Suprapubic skin (tissue), 4 donors: ENCODE measurements around the gene LRMDA. TPM values are rescaled to one million over a fixed set of nuclear protein-coding genes. Genes with fewer than 3 reads are reported as not detected.

Experiments used
- DNase-seq, 2 donors: peaks; one replicate each; pipeline ENCODE4 v3.0.0-alpha.2; 2019; ENCODE audit warnings: low spot score in 2 of 2
- H3K27ac ChIP-seq: fragments of 200-600 bp; sonication (generic); one replicate; pipeline ENCODE4 v1.5.1; 2019
- H3K27me3 ChIP-seq: fragments of 200-600 bp; sonication (generic); one replicate; pipeline ENCODE4 v1.5.1; 2019
- H3K36me3 ChIP-seq: fragments of 200-600 bp; sonication (generic); one replicate; pipeline ENCODE4 v1.5.1; 2019
- H3K4me1 ChIP-seq: fragments of 200-600 bp; sonication (generic); one replicate; pipeline ENCODE4 v1.5.1; 2019
- H3K4me3 ChIP-seq: fragments of 200-600 bp; sonication (generic); one replicate; pipeline ENCODE4 v1.5.1; 2019; ENCODE audit warnings: mild to moderate bottlenecking
- H3K9me3 ChIP-seq: fragments of 200-600 bp; sonication (generic); one replicate; pipeline ENCODE4 v1.5.1; 2019
- CTCF ChIP-seq, 2 donors: fragments of 200-600 bp in 1 of 2; fragments of 450-650 bp in 1 of 2; sonication (generic) in 1 of 2; IDR thresholded peaks; one replicate each; pipeline ENCODE4 v1.5.1; 2016 to 2019; ENCODE audit warnings: antibody characterized with exemption in 2 of 2, mild to moderate bottlenecking in 1 of 2, moderate library complexity in 1 of 2
- EP300 ChIP-seq: sonication (generic); formaldehyde crosslinking; IDR thresholded peaks from one replicate; pipeline ENCODE4 v1.6.1; 2017; ENCODE audit warnings: antibody characterized with exemption
- POLR2A ChIP-seq, 2 donors: fragments of 450-650 bp; IDR thresholded peaks; one replicate each; pipeline ENCODE4 v1.6.1; 2017; ENCODE audit warnings: antibody characterized with exemption in 2 of 2, mild to moderate bottlenecking in 2 of 2, moderate library complexity in 2 of 2
- POLR2AphosphoS5 ChIP-seq, 3 donors: sonication (generic); formaldehyde crosslinking; IDR thresholded peaks; one replicate each; pipeline ENCODE4 v1.6.1; 2017; ENCODE audit warnings: antibody characterized with exemption in 3 of 3
- WGBS: methylation state at CpG from one replicate; pipeline ENCODE4 v1.1.5; 2018; 5-methylcytosine and 5-hydroxymethylcytosine counted together
- total RNA-seq, 4 donors: library from RNA; depleted of rRNA; stranded (reverse); fragments of >200 nt; gene quantifications; one replicate each; pipeline ENCODE4 v1.1.0, GENCODE V29; 2016

The LRMDA gene
- total RNA-seq, 4 donors from 2014 or later: 0.10 to 2.9 (median 1.9) TPM; not detected in 1

- H3K27ac ChIP-seq: no peak overlapping the region
- H3K27me3 ChIP-seq: no peaks in the 10 kb centered on the region
- no peaks in the 10 kb centered on the region for H3K9me3 ChIP-seq
- H3K4me3 ChIP-seq: no peak overlapping the region
- H3K4me1 ChIP-seq: peaks cover 24% of the 10 kb centered on the region
- DNase-seq: no peak
- no peak for TF ChIP-seq POLR2AphosphoS5 (IDR thresholded peaks at IDR 0.05)
- H3K36me3 ChIP-seq: peaks cover 4% of the 10 kb centered on the region
Measured at GRCh38 chr10:75392744-75393143, 38.7 kb upstream of the LRMDA start.

DNA sequence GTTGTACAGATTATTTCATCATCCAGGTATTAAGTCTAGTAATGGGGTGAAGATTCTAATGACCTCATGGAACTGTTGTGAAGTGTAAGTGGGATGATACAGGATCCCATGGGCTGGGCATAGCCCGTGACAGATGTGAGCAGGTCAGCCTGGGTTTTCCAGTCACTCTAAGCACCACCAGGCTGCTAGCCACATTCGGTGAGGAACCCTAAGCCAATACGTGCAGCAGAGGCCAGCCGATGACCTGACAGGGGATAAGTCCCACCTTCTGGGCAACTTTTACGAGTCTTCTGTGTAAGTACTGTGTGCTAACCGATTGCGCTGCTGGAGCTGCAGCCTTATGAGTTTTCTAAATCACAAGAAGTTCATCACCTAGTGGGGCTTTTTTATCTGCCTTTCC, 37.2 kb upstream of the LRMDA start:
- WGBS: 88% methylated on average over 5 of the region's 7 CpGs

DNA sequence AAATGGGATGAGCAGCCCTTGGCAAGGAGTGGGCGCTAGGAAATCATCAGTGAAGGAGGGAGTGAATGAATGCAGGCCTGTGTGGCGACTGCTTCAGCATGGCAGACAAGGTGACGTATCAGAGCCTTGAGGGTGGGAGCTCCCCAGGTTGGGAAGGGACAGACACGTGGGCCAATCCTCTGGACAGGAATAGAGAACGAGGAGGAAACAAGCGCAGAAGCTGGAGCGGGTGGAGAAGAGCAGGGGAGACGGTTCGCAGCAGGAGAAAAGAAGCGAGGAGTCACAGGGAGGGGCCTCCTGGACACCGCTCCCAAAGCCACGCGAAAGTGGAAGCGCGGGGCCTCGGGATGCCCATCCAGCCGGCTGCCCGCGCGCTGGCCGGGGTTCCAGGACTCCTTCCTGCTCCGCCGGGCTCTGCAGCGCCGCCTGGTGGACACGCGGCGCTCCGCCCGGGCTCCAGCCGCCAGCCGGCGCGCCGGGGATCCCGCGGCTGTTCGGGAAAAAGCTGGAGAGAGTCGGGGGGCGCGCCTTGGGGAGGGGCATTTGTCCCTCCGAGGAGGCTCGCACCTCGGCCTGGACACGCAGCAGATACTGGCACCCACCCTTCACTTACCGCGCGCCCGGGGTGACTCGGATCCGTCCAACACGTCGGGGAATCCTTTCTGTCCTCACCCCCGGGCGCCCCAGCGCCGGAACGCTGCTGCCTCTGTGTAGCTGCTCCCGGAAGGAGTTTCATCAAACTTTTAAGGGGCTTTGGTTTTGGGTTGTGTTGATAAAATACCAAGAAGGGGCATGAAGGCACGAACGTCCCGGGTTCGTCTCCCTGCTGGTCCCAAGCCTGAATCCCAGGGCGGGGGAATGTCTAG, 36.1 kb upstream of the LRMDA start:
- peak overlapping the region; percentile 89 for H3K4me3 ChIP-seq
- H3K27ac ChIP-seq: peak overlapping the region; percentile 97
- DNase-seq: peak in 1 of 2 donors; percentile 79
- TF ChIP-seq CTCF (IDR thresholded peaks at IDR 0.05): peak; percentile 80 to 93
- no peak for TF ChIP-seq EP300
- TF ChIP-seq POLR2A (IDR thresholded peaks at IDR 0.05): no peak
- TF ChIP-seq POLR2AphosphoS5 (IDR thresholded peaks at IDR 0.05): no peak
- 42% methylated on average over 35 of the region's 64 CpGs for WGBS
- no peaks in the 10 kb centered on the region for H3K9me3 ChIP-seq
- H3K4me1 ChIP-seq: peaks cover 39% of the 10 kb centered on the region
- H3K36me3 ChIP-seq: peaks cover 16% of the 10 kb centered on the region
- H3K27me3 ChIP-seq: no peaks in the 10 kb centered on the region

More for the DNA sequence above, 37.2 kb upstream of the LRMDA start:
- H3K4me3 ChIP-seq: no peak overlapping the region
- no peaks in the 10 kb centered on the region for H3K27me3 ChIP-seq
- no peak for DNase-seq
- H3K4me1 ChIP-seq: peaks cover 31% of the 10 kb centered on the region
- no peak overlapping the region for H3K27ac ChIP-seq
- TF ChIP-seq POLR2AphosphoS5 (IDR thresholded peaks at IDR 0.05) (no peak), EP300 (no peak), CTCF (IDR thresholded peaks at IDR 0.05) (no peak), POLR2A (IDR thresholded peaks at IDR 0.05) (no peak)
- peaks cover 13% of the 10 kb centered on the region for H3K36me3 ChIP-seq
- H3K9me3 ChIP-seq: no peaks in the 10 kb centered on the region

- TF ChIP-seq CTCF (IDR thresholded peaks at IDR 0.05): no peak
- peak in 1 of 3 donors; percentile 21 for TF ChIP-seq POLR2AphosphoS5 (IDR thresholded peaks at IDR 0.05)
- TF ChIP-seq EP300: no peak
- no peaks in the 10 kb centered on the region for H3K27me3 ChIP-seq
- peak overlapping the region; percentile 89 for H3K4me3 ChIP-seq
- H3K36me3 ChIP-seq: peaks cover 16% of the 10 kb centered on the region
- no peaks in the 10 kb centered on the region for H3K9me3 ChIP-seq
- DNase-seq: peak in 1 of 2 donors; percentile 77
- WGBS: 36% methylated on average over 21 of the region's 65 CpGs
- H3K27ac ChIP-seq: peak overlapping the region; percentile 97
- H3K4me1 ChIP-seq: peaks cover 42% of the 10 kb centered on the region
Measured at GRCh38 chr10:75395932-75396630, 35.3 kb upstream of the LRMDA start.

DNA sequence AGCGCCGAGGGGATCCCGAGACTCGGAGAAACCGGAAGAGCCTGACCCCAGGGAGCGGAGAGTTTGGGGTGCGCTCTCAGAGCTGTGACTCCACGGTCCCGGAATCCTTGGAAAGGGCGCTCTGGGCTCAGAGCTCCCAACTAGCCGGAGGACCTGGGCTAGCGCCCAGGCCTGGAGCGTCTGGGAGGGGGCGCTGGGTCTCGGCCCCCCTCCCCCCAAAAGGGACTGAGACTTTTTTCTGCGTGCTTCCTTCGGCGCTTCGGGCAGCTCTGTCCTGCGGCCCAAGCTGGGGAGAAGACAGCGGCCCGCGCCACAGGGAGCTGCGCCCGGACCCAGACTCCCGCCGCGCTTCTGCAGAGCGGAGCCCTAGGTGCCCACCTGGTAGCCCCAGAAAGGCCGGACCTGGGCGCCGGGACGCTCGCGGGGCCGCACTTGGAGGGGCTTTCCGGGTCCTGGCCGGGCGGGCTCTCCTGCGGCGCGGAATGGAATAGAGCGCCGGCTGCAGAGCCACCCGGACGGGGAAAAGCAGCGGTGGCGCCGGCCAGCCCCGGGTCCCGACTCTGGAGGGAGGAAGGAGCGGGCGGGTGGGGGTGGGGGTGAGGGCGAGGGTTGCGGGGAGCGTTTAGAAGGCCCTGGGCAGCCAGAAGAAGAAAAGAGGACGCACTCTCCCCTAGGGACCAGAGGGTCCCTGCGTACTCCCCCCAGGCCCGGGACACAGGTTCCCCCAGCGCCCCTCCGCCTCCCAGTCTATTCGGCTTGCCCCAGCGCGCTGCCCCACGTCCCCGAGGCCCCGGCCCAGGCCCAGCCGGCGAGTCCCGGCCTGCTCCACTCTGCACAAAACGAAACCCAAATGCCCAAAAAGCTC, 34.6 kb upstream of the LRMDA start:
- Histone ChIP-seq H3K4me3 (peak overlapping the region; percentile 89), H3K27me3 (no peaks in the 10 kb centered on the region), H3K36me3 (peaks cover 16% of the 10 kb centered on the region), H3K4me1 (peaks cover 42% of the 10 kb centered on the region), H3K9me3 (no peaks in the 10 kb centered on the region), H3K27ac (peak overlapping the region; percentile 97)
- TF ChIP-seq CTCF (IDR thresholded peaks at IDR 0.05) (no peak), EP300 (no peak), POLR2AphosphoS5 (IDR thresholded peaks at IDR 0.05) (no peak), POLR2A (IDR thresholded peaks at IDR 0.05) (no peak)
- DNase-seq: no peak
- WGBS: 23% methylated on average over 37 of the region's 71 CpGs
